Activated CD8-positive, alpha-beta memory T cell treated with anti-CD3 and anti-CD28 coated beads, Interleukin-2, amount 50 U/mL, for 1 hour (primary cell): ENCODE results near the gene RAB4B.
"Not testable (repeated sequence)": the region's sequence is repeated elsewhere in the genome, so short reads cannot be mapped to it uniquely, and the experiment has no call there.

Source experiments
- DNase-seq: peaks from one replicate; pipeline ENCODE4 v3.0.0-alpha.2; 2020; ENCODE audit errors: extremely low read depth

Gene RAB4B

DNA sequence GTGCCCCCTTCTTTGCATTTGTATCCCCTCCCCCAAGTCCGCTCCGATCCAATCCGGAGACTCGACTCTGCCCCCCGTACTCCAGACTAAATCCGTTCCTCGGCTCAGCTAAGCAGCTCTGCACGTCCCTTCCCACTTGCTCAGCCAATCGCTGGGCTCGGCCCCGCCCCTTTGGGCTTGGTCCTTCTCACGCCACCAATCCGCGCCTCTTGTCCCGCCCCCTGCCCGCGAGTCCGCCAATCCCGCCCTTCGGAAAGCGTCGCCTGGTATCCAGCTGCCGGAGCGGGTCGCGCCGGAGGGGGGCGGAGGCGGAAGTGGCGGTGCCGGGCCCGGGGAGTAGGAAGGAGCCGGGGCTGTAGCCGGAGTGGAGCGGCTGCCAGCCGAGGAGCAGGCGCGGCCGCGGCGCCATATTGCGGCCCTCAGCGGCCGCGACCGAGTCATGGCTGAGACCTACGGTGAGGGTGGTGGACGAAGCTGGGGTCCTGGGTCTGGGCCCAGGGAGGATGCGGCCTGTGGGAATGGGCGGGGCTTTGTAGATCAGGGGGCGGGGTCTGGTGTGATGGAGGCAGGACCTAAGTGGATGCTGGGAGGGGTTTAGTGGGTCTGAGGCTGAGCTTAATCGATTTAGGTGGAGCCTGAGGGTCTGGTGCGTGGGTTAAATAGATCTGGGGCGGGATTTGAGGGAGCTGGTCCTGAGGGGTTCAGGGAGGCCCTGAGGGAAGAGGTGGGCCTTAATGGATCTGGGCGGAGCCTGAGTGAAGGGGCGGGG, at the start of gene RAB4B:
TSS of gene RAB4B (plus strand) at position 311 of the 769 bp plus-strand sequence. CDS start at position 440, 129 bp downstream.
- peak; percentile 99 for DNase-seq

DNA sequence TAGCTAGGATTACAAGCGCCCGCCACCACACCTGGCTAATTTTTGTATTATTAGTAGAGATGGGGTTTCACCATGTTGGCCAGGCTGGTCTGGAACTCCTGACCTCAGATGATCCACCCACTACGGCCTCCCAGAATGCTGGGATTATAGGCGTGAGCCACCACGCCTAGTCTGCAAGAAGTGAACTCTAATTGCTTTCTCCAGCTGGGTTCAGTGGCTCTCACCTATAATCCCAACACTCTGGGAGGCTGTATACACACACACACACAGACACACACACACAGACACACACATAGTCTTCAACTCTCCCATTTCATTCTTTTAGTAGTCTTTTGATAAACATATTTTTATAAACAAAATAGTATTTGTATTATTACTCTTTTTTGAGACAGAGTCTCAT, 48.0 kb upstream of the RAB4B start:
- DNase-seq: not testable (repeated sequence)

DNA sequence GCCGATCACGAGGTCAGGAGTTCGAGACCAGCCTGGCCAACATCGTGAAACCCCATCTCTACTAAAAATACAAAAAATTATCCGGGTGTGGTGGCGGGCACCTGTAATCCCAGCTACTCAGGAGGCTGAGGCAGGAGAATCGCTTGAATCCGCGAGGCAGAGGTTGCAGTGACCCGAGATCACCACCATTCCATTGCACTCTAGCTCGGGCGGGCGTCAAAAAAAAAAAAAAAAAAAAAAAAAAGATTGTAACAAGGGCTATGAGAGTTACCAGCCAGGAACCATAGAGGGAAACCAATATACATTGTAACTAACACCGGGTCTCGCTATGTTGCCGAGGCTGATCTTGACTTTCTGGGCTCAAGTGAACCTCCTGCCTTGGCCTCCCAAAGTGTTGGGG, 45.7 kb upstream of the RAB4B start:
- not testable (repeated sequence) for DNase-seq

DNA sequence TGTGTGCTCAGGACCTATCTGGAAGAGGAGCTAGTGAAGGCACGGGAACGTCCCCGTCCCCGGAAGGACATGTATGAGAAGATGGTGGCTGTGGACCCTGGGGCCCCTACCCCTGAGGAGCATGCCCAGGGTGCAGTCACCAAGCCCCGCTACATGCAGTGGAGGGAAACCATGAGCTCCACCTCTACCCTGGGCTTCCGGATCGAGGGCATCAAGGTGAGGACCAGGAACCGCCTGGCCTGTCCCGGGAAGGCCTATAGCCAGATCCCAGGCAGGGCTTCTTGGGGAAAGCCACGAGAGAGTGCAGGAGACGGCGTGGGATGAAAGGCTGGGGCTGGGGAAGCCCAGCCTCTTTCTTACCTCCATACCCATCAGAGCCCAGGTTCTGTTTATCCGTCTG, 44.9 kb upstream of the RAB4B start:
- DNase-seq: no peak

DNA sequence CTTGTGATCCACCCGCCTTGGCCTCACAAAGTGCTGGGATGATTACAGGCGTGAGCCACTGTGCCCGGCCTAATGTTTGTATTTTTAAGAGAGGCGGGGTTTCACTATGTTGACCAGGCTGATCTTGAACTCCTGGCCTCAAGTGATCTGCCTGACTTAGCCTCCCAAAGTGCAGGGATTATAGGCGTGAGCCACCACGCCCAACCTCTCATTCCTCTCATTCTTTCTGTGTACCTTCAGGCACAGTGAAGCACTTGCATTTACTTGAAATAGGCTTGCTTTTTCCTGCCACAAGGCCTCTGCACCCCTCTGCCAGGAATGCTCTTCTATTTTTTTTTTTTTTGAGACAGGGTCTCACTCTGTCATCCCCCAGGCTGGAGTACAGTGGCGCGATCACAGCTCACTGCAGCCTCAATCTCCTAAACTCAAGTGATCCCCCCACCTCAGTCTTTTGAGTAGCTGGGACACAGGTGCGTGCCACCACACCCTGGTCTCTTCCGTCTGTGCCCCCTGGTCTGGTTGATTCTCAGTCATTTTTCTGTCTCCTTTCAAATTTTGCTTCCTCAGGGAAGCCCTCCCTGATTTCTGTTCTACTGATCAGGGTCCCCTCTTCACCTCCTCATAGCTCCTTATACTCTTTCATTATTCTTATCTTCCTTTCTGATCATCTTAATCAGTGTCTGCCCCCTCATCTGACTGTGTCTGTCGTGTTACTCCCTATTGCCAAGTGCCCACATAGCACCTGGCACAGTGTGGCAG, 42.9 kb upstream of the RAB4B start:
- no peak for DNase-seq

- no peak for DNase-seq
Measured at GRCh38 chr19:40736661-40737060, 41.4 kb upstream of the RAB4B start.

DNA sequence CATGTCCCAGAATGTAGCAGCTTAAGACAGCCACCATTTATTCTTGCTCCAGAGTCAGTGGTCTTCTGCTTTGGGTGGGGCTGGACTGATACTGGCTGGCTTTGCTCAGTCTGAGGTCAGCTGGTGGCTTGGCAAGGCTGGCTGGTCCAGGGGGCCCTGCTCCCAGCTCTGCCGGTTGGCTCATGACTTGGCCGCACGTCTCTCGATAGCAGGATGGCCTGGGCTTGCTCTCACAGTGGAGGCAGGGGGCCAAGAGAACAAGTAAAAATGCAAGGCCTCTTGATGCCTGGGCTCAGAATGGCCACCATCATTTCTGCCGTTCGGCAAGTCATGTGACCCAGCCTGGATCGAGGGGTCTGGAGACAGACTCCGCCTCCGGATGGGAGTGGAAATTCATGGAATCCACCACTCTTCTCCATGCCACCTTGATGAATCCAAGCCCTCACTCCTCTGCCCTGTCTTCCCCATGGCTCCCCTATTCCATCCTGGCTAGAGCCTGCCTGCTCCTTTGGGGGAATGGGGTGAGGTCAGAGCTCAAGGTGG, 40.9 kb upstream of the RAB4B start:
- DNase-seq: no peak

DNA sequence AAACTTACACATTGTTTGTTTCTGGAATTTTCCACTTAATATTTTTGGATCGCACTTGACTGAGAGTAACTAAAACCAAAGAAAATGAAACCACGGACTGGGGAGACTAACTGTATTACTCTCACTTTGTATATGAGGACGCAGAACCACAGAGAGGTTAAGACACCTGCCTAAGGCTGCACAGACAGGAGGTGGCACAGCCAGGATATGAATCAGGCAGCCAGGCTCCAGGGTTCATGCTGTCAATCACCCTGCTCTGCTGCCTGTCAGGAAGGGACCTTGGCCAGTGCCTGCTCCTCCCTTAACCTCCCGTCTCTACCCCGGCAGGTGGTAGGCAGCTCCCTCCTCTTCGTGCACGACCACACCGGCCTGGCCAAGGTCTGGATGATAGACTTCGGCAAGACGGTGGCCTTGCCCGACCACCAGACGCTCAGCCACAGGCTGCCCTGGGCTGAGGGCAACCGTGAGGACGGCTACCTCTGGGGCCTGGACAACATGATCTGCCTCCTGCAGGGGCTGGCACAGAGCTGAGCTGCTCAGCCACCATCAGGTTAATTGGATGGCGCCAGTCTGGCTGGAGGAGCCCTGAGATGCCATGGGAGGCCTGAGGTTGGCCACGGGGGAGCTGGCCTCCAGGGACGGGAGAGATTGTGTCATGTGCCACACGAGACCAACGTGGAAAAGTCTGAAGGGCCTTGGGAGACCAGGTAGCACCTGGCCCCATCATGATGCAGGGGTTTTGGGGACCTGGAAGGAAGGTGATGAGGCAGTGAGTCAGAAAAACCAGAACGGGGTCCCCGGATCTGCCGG, 38.8 kb upstream of the RAB4B start:
- no peak for DNase-seq

GRCh38 chr19:40739871-40740703, 38.0 kb upstream of the RAB4B start:
- DNase-seq: no peak

- no peak for DNase-seq
Measured at GRCh38 chr19:40740747-40741146, 37.3 kb upstream of the RAB4B start.

DNA sequence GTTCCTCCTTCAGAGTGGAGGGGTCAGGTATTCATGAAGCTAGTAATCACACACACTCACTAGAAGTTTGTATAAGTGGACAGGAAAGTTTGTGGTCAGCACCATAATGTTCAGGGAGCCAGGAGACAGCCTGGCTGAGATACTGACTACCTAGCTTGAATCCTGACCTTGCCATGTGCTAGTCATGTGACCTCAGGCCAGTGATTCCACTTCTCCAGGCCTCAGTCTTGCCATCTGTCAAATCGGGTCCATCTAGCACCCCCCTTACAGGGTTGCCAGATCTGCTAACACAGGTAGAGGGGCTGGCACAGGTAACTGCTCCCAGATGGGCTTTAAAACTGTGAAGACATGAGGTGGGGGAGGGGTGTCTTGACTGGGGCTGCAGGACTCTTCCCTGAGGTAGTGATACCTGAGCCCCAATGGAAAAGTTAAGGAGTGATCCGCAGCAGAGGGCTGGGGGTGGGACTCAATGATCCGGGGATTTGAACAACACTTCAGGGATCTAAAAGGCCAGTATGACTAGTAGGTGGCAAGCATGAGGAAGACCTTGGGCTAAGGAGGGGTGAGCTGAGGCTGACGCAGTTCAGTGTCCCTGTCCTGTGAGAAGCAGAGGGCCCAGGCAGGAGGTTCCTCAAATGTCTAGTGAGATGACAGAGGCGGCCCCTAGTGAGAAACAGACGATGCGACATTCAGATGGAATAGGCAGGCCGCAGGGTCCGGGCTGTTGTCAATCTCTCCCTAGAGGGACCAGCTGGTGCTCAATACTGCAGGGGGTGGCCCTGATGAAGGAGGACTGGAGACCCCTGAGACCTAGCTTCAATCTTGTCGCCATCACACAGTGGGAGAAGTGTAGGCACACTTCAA, 36.3 kb upstream of the RAB4B start:
- DNase-seq: no peak

DNA sequence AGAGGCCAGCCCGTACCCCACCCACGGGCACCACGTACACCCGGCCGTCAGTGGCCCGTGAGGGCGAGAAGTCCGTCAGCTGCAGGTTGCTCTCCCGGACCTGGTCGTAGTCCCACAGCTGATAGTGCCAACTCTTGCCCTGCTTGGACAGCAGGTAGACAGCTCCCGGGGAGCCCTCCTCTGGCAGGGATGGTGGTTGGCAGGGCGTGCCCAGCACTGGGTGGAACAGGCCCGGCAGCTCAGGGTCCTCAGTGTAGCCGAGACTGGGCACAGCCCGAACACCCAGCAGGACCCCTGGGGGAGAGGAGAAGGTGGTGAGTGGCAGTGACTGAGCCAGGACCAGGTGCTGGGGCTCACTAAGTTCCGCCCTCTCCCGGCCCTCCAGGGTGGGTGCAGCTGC, 35.6 kb upstream of the RAB4B start:
- DNase-seq: no peak

DNA sequence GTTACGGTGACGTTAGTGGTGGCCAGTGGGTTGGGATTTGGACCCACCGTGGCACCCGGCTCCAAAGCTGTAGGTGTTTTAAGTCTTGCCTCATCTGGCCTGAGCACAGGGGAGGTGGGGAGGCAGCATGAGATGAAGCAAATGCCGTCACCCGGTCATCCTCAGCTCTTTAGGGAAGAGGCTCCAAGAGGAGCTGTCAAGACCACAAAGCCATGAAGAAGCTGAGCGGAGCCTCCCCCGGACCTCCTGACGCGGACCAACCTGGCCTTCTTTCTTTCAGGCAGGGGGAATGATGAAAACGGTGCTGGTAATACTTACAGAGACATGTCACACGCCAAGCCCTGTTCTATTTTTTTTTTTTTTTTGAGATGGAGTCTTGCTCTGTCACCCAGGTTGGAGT, 35.2 kb upstream of the RAB4B start:
- DNase-seq: no peak

DNA sequence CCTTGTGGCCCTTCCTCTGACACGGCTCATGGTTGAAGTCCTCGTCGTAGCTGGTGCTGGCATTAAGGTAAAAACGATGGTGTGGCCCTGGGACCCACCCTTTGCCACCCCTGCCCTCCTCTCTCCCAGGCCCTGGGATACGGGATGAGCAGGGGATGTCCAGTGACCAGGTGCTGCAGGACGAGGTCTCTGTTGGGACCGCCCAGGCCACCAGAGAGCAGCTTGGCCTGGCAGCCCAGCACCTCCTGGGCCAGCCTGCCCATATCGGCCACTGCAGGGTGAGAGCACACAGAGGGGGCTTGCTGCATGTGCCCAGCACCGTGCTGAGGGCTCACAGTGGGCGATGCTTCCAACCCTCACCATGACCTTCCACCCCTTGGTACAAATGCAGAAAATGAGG, 34.1 kb upstream of the RAB4B start:
- DNase-seq: no peak

DNA sequence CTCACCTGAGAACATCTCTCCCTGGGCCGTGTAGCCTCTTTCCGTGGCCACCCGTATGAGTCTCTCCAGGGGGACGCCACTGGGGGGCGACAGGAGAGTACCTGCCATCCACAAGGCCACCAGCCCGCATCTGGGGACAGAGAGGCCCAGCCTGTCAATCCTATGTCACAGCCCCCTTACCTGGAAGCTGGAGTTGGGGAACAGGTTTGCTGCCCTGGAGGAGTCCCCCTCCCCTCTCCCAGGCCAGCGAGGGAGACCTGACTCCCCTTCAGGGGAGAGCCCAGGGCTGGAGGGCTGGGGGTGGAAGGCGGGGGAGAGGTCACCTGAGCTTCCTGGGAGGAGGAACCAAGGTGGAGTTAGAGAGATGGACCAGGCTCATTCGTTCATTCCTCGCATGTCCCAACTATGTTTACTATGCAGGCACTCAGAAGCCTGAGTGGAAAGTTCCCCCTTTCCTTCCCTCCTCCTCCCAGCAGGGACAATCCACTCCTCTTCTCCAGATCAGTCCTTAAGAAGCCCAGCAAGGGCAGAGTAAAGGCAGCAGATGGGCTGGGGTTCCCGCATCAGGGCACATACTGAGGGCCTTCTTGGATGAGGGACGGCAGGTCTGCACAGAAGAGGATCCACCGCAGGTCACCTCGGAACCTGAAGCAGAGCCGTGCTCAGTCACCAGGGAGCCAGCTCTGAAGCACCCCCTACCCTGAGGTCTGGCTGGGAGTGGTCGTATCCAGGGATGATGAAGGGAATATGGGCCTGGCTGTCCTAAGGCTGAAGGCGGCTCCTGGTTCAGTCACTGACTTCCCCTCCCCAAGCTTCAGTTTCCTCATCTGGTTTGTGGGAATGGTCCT, 33.3 kb upstream of the RAB4B start:
- no peak for DNase-seq

DNA sequence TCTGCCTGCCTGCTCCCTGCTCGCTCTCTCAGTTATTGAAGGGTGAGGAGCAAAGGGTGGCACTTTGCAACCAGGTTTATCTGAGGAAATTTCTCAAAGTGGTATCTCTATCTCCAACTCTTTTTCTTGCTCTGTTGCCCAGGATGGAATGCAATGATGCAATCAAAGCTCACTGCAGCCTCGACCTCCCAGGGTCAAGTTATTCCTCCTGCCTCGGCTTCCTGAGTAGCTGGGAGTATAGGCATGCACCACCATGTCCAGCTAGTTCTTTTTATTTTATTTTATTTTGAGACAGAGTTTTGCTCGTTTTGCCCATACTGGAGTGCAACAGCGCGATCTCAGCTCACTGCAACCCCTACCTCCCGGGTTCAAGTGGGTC, 32.7 kb upstream of the RAB4B start:
- DNase-seq: no peak

- DNase-seq: no peak
Measured at GRCh38 chr19:40747536-40747935, 30.5 kb upstream of the RAB4B start.

- peak; percentile 100 for DNase-seq
Measured at GRCh38 chr19:40750058-40750873, 27.8 kb upstream of the RAB4B start, which contains the start of gene ACTMAP. Gene ACTMAP (minus strand): TSS chr19:40750477. CDS start chr19:40749803, 674 bp downstream.
